ENCODE data around the gene RASSF5. TPM values are rescaled to one million over a fixed set of nuclear protein-coding genes. Genes with fewer than 3 reads are reported as not detected.
A peak's percentile ranks its signal among the peaks of the same experiment; 100 is the strongest.

Gene RASSF5
- total RNA-seq, 2 donors from 2014 or later: 0.20 to 0.26 TPM

GRCh38 chr1:206581571-206581981 lies 74.2 kb downstream of the RASSF5 start:
- Histone ChIP-seq H3K4me1 (ENCODE audit: control insufficient read depth, insufficient read depth, low read length) (no peaks in the 10 kb centered on the region), H3K36me3 (ENCODE audit: control insufficient read depth, insufficient read depth, low read length) (no peaks in the 10 kb centered on the region), H3K4me3 (ENCODE audit: low read length) (no peak overlapping the region), H3K9me3 (ENCODE audit: control insufficient read depth, low read length) (no peaks in the 10 kb centered on the region), H3K27me3 (ENCODE audit: control insufficient read depth, insufficient read depth, low read length, poor library complexity, severe bottlenecking) (no peaks in the 10 kb centered on the region), H3K9ac (ENCODE audit: extremely low read depth, low read length, poor library complexity, severe bottlenecking) (no peak overlapping the region), H3K27ac (ENCODE audit: low read depth, low read length) (no peak overlapping the region)
- Mint-ChIP-seq H3K4me3 (no peak overlapping the region), H3K36me3 (ENCODE audit: low read depth) (peaks cover 2% of the 10 kb centered on the region), H3K27me3 (ENCODE audit: insufficient read depth) (no peaks in the 10 kb centered on the region), H3K27ac (no peak overlapping the region), H3K4me1 (peaks cover 3% of the 10 kb centered on the region), H3K9me3 (no peaks in the 10 kb centered on the region)
- whole genome bisulfite sequencing, 2 experiments (ENCODE audit: insufficient coverage in 1 of 2, insufficient read length in 1 of 2): 83 to 96% methylated on average over 1 to 10 of the region's 10 CpGs
- no peak for DNase-seq
- no peak for TF ChIP-seq CTCF (conservative IDR thresholded peaks at IDR 0.05)

- no peak for TF ChIP-seq CTCF (conservative IDR thresholded peaks at IDR 0.05)
- Histone ChIP-seq H3K4me3 (ENCODE audit: low read length) (no peak overlapping the region), H3K9ac (ENCODE audit: extremely low read depth, low read length, poor library complexity, severe bottlenecking) (no peak overlapping the region), H3K4me1 (ENCODE audit: control insufficient read depth, insufficient read depth, low read length) (no peaks in the 10 kb centered on the region), H3K27me3 (ENCODE audit: control insufficient read depth, insufficient read depth, low read length, poor library complexity, severe bottlenecking) (no peaks in the 10 kb centered on the region), H3K36me3 (ENCODE audit: control insufficient read depth, insufficient read depth, low read length) (no peaks in the 10 kb centered on the region), H3K27ac (ENCODE audit: low read depth, low read length) (no peak overlapping the region), H3K9me3 (ENCODE audit: control insufficient read depth, low read length) (no peaks in the 10 kb centered on the region)
- Mint-ChIP-seq H3K27me3 (ENCODE audit: insufficient read depth) (no peaks in the 10 kb centered on the region), H3K36me3 (ENCODE audit: low read depth) (peaks cover 2% of the 10 kb centered on the region), H3K9me3 (no peaks in the 10 kb centered on the region), H3K27ac (no peak overlapping the region), H3K4me1 (peaks cover 3% of the 10 kb centered on the region), H3K4me3 (no peak overlapping the region)
- WGBS, 2 experiments (ENCODE audit: insufficient coverage in 1 of 2, insufficient read length in 1 of 2): 89 to 90% methylated on average over 4 to 5 of the region's 5 CpGs
- no peak for DNase-seq
Observed at GRCh38 chr1:206582537-206582936, 75.2 kb downstream of the RASSF5 start.

- no peaks in the 10 kb centered on the region for H3K9me3 Mint-ChIP-seq
- no peak for TF ChIP-seq CTCF (conservative IDR thresholded peaks at IDR 0.05)
- H3K36me3 ChIP-seq (ENCODE audit: control insufficient read depth, insufficient read depth, low read length): no peaks in the 10 kb centered on the region
- H3K36me3 Mint-ChIP-seq (ENCODE audit: low read depth): peaks cover 2% of the 10 kb centered on the region
- no peaks in the 10 kb centered on the region for H3K27me3 ChIP-seq (ENCODE audit: control insufficient read depth, insufficient read depth, low read length, poor library complexity, severe bottlenecking)
- no peak overlapping the region for H3K4me3 Mint-ChIP-seq
- no peak overlapping the region for H3K4me3 ChIP-seq (ENCODE audit: low read length)
- no peaks in the 10 kb centered on the region for H3K27me3 Mint-ChIP-seq (ENCODE audit: insufficient read depth)
- H3K27ac Mint-ChIP-seq: peak overlapping the region; percentile 5
- peaks cover 3% of the 10 kb centered on the region for H3K4me1 Mint-ChIP-seq
- no peak for DNase-seq
- no peaks in the 10 kb centered on the region for H3K9me3 ChIP-seq (ENCODE audit: control insufficient read depth, low read length)
- 87 to 90% methylated on average over 10 to 18 of the region's 18 CpGs for WGBS, 2 experiments (ENCODE audit: insufficient coverage in 1 of 2, insufficient read length in 1 of 2)
- H3K27ac ChIP-seq (ENCODE audit: low read depth, low read length): no peak overlapping the region
- H3K4me1 ChIP-seq (ENCODE audit: control insufficient read depth, insufficient read depth, low read length): no peaks in the 10 kb centered on the region
- no peak overlapping the region for H3K9ac ChIP-seq (ENCODE audit: extremely low read depth, low read length, poor library complexity, severe bottlenecking)
Observed at GRCh38 chr1:206582971-206583706, 75.8 kb downstream of the RASSF5 start.
